HG03460 (cell line): ENCODE results near the gene SERPINA12.

Experiments used
- ATAC-seq: cut with Tn5 transposase; IDR thresholded peaks from one replicate; pipeline ENCODE4 v1.9.1; 2021; ENCODE audit not compliant: unreplicated experiment

The SERPINA12 gene

DNA sequence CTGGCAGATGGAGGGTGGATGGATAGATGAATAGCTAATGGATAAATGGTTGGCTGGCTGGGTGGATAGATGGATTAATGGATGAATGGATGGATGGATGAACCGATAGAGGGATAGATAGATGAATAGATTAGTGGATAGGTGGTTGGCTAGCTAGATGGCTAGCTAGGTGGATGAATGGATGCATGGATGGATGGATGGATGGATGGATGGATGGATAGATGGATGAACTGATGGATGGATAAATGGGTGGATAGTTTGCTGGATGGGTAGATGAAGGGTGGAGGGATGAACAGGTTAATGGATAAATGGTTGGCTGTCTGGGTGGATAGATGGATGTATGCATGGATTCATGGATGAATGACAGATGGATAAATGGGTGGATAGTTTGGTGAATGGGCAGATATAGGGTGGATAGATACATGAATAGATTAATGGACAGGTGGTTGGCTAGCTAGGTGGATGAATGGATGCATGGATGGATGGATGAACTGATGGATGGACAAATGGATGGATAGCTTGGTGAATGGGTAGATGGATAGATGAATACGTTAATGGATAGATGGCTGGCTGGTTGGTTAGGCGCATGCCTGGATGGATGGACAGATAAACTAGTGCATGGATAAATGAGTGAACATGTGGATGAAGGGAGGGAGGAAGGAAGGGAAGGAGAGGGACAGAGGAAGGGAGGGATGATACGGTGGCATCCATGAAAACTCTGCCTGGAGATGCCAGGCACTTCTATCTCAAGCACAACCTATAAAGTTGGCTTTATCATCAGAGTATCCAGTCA lies 41.3 kb downstream of the SERPINA12 start:
- no peak for ATAC-seq

GRCh38 chr14:94466706-94467370 lies 42.4 kb downstream of the SERPINA12 start:
- ATAC-seq, result no peak

- no peak for ATAC-seq
Observed at GRCh38 chr14:94465042-94465441, 44.2 kb downstream of the SERPINA12 start.

GRCh38 chr14:94464290-94464689 lies 45.0 kb downstream of the SERPINA12 start:
- ATAC-seq, result no peak

DNA sequence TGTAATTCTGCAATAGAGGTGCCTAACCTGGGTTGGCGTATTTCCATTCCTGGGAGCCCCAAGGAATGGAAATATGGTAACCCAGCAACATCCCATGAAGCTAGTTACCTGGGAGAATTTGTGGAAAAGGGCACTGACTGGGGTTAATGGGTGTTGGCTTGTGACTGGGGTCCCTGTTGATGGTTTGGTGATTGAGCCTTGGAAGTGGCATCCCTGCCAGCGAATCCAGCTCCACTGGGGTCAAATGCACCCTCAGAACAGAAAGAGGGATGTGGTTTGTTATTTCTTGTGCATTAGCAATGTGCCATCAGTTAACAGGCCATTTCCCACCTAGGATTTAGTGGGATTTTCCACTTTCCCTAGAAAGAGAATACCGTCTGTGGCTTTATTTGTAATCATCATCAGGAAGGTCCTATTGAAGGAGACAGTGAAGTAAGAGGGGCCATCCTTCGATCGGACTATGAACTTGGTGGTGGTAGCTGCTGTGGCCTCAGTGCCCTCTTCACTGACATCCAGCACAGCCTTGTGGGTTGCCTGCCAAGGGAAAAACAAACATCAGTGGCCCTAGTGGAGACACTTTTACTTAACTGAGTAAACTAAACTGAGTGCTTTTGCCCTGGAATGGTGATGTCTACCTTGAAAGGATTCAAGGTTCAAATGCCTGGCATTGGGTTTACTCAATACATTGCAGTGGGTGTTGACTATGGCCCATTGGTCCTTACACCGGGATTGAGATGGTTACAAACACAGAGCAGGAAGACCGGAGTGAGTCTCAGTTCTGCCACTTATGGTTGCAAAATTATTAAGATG lies 46.3 kb downstream of the SERPINA12 start:
- ATAC-seq, result no peak

- ATAC-seq, result no peak
Observed at GRCh38 chr14:94462219-94462551, 47.1 kb downstream of the SERPINA12 start.

DNA sequence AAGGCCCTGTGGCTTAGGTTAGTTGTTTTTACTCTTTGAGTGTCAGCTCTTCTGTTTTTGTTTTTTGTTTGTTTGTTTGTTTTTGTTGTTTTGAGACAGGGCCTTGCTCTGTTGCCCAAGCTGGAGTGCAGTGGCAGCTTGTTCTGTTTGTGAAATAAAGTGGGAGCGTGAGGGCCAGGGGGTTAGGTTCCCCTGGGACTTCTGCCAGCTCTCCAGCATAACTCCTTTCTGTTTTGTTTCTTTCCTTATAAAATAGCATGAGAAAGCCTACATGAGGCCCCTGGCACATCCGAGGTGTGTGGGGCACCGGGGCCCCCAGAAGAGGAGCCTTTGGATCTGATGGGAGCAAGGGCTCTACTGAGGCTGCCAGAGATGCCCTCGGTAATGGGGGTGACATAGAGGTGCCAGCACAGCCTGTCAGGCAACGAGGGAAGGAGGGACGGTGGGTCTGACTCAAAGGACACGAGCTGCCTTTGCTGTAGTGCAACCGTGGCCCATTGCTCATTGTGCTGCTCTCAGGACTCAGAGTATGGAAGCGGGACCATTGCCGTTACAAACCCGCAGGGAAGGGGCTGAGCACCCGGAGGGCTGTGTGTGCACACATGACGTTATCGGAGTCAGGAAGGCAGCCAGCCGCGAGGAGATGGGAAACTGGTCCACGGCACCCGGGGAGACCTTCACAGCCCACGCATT lies 47.6 kb downstream of the SERPINA12 start:
- no peak for ATAC-seq

DNA sequence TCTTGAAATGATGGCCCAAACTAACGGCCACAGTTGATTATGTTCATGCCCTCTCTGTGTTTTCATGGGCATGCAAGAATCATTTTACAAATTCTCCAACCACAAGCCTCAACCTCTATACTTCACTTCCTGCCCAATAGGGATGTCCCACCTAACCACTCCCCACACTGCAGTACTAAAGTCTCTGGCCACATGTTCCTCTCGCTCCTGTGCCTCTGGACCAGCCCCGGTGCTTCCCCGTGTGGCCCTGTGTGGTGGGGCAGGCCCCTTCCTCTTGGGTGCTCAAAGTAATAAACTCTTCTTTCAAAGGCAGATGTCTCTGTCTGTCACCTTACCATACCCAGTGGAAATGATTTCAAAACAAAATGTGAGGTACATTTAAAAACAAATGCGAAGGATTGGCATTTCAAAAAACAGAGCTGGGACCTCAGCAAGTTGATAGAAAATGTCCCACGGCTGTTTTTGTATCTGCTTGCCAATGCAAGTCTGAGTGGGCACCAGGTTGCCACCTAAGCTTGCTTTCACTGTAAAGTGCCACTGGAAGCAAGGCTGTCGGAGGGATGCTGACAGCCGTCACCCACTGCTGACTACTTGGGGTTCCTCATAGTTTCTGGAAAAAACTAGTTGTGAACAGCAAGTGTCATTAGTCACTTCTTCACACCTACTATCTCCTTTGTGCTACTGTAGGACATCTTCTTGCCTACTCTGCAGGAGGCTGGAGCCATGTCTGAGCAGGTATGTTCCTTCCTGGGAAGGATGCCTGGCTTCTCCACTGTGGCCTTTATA lies 48.4 kb downstream of the SERPINA12 start:
- no peak for ATAC-seq

DNA sequence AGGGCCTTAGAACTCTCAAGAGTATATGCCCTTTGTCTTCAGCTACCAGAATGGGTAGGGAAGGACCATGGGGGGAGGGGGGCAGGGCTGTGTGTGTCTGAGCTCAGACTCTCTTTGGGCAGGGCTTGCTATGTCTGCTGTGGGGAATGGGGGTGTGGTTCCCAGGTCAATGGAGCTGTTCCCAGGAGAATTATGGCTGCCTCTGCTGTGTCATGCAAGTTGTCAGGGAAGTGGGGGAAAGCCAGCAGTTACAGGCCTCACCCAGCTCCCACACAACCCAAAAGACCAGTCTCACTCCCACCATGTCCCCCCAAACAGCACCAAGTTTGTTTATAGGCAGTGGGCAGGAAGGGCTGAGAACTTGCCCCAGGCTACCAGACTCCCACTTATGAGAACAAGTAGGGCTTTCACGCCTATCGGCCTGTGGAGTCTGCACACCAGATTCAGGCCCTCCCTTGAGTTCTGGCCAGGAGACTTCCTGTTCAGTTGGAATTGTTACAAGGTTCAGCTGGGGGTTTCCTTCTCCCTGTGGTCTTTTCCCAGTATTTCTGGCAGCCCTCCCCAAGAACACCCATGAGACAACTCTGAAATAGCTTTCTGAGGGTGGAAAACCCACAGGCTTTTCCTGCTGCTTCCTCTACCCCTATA lies 50.6 kb downstream of the SERPINA12 start:
- ATAC-seq, result no peak

DNA sequence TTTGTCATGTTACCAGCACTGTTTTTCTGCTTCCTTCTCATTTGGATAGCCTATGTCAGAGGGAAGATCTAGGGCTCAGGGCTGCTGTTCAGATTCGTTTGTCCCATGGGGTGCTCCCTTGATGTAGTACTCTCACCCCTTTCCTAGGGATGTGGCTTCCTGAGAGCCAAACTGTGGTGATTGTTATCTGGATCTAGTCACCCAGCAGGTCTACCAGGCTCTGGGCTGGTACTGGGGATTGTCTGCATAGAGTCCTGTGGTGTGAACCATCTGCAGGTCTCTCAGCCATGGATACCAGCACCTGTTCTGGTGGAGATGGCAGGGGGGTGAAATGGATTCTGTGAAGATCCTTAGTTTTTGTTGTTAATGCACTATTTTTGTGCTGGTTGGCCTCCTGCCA lies 51.2 kb downstream of the SERPINA12 start:
- no peak for ATAC-seq

GRCh38 chr14:94455928-94456327 lies 53.3 kb downstream of the SERPINA12 start:
- ATAC-seq, result no peak

- ATAC-seq, result no peak
Observed at GRCh38 chr14:94451826-94452225, 57.4 kb downstream of the SERPINA12 start.

- ATAC-seq, result no peak
Observed at GRCh38 chr14:94451091-94451771, 58.0 kb downstream of the SERPINA12 start.

- no peak for ATAC-seq
Observed at GRCh38 chr14:94450722-94451090, 58.6 kb downstream of the SERPINA12 start.

DNA sequence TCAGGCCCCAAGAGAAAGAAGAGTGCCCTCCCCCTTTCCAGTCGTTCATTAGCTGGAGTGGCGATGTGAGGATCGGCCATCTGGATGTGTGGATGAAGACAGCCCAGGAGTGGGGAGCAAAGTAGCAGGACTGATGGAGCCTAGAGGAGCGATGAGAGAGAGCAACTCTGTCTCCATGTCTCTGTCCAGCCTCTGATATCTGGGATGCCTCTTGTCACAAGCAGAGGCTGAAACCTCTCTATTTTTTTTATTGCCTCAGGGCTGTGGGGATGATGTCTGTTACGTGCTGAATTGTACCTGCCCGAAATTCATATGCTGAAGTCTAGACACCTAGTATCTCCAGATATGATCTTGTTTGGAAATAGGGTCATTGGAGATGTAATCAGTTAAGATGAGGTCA lies 59.3 kb downstream of the SERPINA12 start:
- ATAC-seq, result no peak

DNA sequence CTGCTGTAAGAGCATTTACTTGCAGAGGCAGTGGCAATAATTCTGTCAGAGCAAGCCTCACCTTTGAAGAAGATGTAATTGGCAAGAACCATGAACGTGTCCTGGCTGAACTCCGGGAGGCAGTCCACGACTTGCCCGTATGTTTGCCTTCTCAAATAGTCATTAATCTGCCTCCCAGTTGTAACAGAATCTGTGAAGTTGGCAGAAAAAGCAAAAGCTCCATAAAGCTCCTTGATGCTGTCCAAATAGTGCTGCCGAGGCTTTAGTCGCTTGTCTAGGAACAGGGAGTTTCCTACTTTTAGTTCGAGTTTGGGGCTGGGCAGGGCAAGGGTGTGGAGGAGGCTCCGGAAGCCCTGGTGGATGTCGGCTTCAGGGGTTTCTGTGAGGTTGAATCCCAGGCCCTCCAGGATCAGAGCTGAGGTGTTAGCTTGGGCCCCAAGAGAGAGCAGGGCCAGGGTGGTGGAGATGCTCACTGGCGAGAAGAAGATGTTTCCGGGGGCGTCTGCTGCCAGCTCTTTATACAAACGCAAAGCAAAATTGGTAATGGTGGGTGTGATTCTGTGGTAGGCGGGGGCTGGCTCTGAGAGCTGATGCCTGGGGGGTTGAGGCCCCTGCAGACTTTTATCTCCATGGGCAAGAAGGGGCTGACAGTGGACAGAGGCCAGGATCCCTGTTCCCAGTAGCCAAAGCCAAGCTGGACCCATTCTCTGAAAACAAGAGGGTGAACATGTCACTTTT lies 61.0 kb downstream of the SERPINA12 start:
- no peak for ATAC-seq

GRCh38 chr14:94447206-94447605 lies 62.1 kb downstream of the SERPINA12 start:
- no peak for ATAC-seq

- no peak for ATAC-seq
Observed at GRCh38 chr14:94446126-94446525, 63.1 kb downstream of the SERPINA12 start.

DNA sequence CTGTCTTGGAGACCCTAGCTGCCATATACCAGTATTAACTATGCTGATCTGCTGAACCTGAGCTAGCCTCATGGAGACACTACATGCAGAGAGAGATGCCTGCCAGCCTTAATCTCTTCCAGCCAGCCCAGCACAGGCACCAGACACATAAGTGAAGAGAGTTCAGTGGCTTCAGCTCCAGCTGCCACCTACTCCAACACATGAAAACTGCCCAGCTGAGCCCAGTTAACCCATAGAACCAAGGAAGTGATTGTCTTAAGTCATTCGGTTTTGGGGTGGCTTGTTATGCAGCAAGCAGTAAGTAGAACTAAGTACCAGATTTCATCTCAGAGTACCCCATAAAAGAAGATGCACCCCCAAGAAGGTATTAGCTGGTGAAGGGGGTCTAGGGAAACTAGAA lies 64.3 kb downstream of the SERPINA12 start:
- ATAC-seq, result no peak
